NB4 (cell line): ENCODE data around the gene GRIK2.

Source experiments
- MAX ChIP-seq: IDR thresholded peaks from 2 replicates; pipeline ENCODE4 v1.6.1; 2011; ENCODE audit warnings: low read depth, low read length
- MYC ChIP-seq: IDR thresholded peaks from 2 replicates; pipeline ENCODE4 v1.6.1; 2011; ENCODE audit warnings: low read depth, low read length
- POLR2A ChIP-seq: IDR thresholded peaks from 2 replicates; pipeline ENCODE4 v1.6.1; 2011; ENCODE audit warnings: mild to moderate bottlenecking; ENCODE audit not compliant: insufficient read length; ENCODE audit errors: extremely low read depth
- TF ChIP-seq, protein P1 (sequence below): IDR thresholded peaks from one replicate; pipeline ENCODE4 v1.5.1; 2012; ENCODE audit warnings: low read depth, low read length

GRCh38 chr6:101779051-101779844 lies 385.7 kb downstream of the GRIK2 start:
- TF ChIP-seq, protein P1, sequence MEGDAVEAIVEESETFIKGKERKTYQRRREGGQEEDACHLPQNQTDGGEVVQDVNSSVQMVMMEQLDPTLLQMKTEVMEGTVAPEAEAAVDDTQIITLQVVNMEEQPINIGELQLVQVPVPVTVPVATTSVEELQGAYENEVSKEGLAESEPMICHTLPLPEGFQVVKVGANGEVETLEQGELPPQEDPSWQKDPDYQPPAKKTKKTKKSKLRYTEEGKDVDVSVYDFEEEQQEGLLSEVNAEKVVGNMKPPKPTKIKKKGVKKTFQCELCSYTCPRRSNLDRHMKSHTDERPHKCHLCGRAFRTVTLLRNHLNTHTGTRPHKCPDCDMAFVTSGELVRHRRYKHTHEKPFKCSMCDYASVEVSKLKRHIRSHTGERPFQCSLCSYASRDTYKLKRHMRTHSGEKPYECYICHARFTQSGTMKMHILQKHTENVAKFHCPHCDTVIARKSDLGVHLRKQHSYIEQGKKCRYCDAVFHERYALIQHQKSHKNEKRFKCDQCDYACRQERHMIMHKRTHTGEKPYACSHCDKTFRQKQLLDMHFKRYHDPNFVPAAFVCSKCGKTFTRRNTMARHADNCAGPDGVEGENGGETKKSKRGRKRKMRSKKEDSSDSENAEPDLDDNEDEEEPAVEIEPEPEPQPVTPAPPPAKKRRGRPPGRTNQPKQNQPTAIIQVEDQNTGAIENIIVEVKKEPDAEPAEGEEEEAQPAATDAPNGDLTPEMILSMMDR, result no peak
- no peak for TF ChIP-seq POLR2A
- TF ChIP-seq MAX, result no peak
- TF ChIP-seq MYC, result no peak
